Measurements from ENCODE around the gene TBC1D2. TPM values are rescaled to one million over a fixed set of nuclear protein-coding genes. Genes with fewer than 3 reads are reported as not detected.

Gene TBC1D2
- total RNA-seq, 1 experiment from 2014 or later = 11.1 TPM

GRCh38 chr9:98232926-98233325, 22.5 kb downstream of the TBC1D2 start:
- POLR2A ChIA-PET = no interaction called here
- H3K4me3 Mint-ChIP-seq = no peak overlapping the region
- TF ChIP-seq GTF2I (CRISPR knock-in tag; conservative IDR thresholded peaks at IDR 0.05) = no peak
- TF ChIP-seq, protein P1, sequence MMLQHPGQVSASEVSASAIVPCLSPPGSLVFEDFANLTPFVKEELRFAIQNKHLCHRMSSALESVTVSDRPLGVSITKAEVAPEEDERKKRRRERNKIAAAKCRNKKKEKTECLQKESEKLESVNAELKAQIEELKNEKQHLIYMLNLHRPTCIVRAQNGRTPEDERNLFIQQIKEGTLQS (CRISPR knock-in tag; conservative IDR thresholded peaks at IDR 0.05) = no peak
- no peak for TF ChIP-seq TEAD1 (CRISPR knock-in tag; IDR thresholded peaks at IDR 0.05)
- no peak for TF ChIP-seq NFATC4 (CRISPR knock-in tag; IDR thresholded peaks at IDR 0.05)
- TF ChIP-seq, protein P2, sequence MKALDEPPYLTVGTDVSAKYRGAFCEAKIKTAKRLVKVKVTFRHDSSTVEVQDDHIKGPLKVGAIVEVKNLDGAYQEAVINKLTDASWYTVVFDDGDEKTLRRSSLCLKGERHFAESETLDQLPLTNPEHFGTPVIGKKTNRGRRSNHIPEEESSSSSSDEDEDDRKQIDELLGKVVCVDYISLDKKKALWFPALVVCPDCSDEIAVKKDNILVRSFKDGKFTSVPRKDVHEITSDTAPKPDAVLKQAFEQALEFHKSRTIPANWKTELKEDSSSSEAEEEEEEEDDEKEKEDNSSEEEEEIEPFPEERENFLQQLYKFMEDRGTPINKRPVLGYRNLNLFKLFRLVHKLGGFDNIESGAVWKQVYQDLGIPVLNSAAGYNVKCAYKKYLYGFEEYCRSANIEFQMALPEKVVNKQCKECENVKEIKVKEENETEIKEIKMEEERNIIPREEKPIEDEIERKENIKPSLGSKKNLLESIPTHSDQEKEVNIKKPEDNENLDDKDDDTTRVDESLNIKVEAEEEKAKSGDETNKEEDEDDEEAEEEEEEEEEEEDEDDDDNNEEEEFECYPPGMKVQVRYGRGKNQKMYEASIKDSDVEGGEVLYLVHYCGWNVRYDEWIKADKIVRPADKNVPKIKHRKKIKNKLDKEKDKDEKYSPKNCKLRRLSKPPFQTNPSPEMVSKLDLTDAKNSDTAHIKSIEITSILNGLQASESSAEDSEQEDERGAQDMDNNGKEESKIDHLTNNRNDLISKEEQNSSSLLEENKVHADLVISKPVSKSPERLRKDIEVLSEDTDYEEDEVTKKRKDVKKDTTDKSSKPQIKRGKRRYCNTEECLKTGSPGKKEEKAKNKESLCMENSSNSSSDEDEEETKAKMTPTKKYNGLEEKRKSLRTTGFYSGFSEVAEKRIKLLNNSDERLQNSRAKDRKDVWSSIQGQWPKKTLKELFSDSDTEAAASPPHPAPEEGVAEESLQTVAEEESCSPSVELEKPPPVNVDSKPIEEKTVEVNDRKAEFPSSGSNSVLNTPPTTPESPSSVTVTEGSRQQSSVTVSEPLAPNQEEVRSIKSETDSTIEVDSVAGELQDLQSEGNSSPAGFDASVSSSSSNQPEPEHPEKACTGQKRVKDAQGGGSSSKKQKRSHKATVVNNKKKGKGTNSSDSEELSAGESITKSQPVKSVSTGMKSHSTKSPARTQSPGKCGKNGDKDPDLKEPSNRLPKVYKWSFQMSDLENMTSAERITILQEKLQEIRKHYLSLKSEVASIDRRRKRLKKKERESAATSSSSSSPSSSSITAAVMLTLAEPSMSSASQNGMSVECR (CRISPR knock-in tag; IDR thresholded peaks at IDR 0.05; ENCODE audit: borderline replicate concordance) = no peak
- TF ChIP-seq, protein P3, sequence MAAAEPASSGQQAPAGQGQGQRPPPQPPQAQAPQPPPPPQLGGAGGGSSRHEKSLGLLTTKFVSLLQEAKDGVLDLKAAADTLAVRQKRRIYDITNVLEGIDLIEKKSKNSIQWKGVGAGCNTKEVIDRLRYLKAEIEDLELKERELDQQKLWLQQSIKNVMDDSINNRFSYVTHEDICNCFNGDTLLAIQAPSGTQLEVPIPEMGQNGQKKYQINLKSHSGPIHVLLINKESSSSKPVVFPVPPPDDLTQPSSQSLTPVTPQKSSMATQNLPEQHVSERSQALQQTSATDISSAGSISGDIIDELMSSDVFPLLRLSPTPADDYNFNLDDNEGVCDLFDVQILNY (CRISPR knock-in tag; IDR thresholded peaks at IDR 0.05) = no peak
- TF ChIP-seq, protein P4, sequence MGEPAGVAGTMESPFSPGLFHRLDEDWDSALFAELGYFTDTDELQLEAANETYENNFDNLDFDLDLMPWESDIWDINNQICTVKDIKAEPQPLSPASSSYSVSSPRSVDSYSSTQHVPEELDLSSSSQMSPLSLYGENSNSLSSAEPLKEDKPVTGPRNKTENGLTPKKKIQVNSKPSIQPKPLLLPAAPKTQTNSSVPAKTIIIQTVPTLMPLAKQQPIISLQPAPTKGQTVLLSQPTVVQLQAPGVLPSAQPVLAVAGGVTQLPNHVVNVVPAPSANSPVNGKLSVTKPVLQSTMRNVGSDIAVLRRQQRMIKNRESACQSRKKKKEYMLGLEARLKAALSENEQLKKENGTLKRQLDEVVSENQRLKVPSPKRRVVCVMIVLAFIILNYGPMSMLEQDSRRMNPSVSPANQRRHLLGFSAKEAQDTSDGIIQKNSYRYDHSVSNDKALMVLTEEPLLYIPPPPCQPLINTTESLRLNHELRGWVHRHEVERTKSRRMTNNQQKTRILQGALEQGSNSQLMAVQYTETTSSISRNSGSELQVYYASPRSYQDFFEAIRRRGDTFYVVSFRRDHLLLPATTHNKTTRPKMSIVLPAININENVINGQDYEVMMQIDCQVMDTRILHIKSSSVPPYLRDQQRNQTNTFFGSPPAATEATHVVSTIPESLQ (CRISPR knock-in tag; IDR thresholded peaks at IDR 0.05) = no peak
- TF ChIP-seq ATF2 (CRISPR knock-in tag; IDR thresholded peaks at IDR 0.05; ENCODE audit: borderline replicate concordance, low read depth) = no peak
- no peak for TF ChIP-seq ZBTB21 (CRISPR knock-in tag; IDR thresholded peaks at IDR 0.05; ENCODE audit: borderline replicate concordance)
- TF ChIP-seq SMAD4 (CRISPR knock-in tag; IDR thresholded peaks at IDR 0.05) = no peak
- no peak for TF ChIP-seq ZNF317 (CRISPR knock-in tag; IDR thresholded peaks at IDR 0.05; ENCODE audit: borderline replicate concordance, low read depth)
- no peak for TF ChIP-seq SP1 (CRISPR knock-in tag; conservative IDR thresholded peaks at IDR 0.05)
- H3K27me3 Mint-ChIP-seq (ENCODE audit: low read depth) = no peaks in the 10 kb centered on the region
- ATAC-seq = no peak
- H3K27ac Mint-ChIP-seq = no peak overlapping the region
- H3K9me3 Mint-ChIP-seq = no peaks in the 10 kb centered on the region
- peaks cover 41% of the 10 kb centered on the region for H3K36me3 Mint-ChIP-seq
- H3K4me1 Mint-ChIP-seq = 0 out of 2 replicates have a peak, but pooled peaks cover 3% of the 10 kb centered on the region
- CTCF ChIA-PET = interaction anchor here (1.2 to 1.4 kb wide), 3 partner anchors 9 to 25 kb away, joined by 3 to 5 read pairs (median 3); partner anchors contain the start of gene TBC1D2
- no peak for DNase-seq (ENCODE audit: low spot score)

GRCh38 chr9:98231770-98232478, 23.5 kb downstream of the TBC1D2 start:
- 0 out of 2 replicates have a peak, but pooled peaks cover 3% of the 10 kb centered on the region for H3K4me1 Mint-ChIP-seq
- POLR2A ChIA-PET = no interaction called here

More at GRCh38 chr9:98231770-98232478, 23.5 kb downstream of the TBC1D2 start:
- Mint-ChIP-seq H3K27me3 (ENCODE audit: low read depth) (no peaks in the 10 kb centered on the region), H3K4me3 (no peak overlapping the region), H3K27ac (no peak overlapping the region), H3K36me3 (peaks cover 43% of the 10 kb centered on the region), H3K9me3 (no peaks in the 10 kb centered on the region)
- CTCF ChIA-PET = interaction anchor here (0.6 to 1.4 kb wide), 3 partner anchors 10 to 134 kb away, joined by 3 to 5 read pairs (median 4); partner anchors contain the start of gene TBC1D2
- DNase-seq (ENCODE audit: low spot score) (no peak), ATAC-seq (no peak)
- TF ChIP-seq, protein P5, sequence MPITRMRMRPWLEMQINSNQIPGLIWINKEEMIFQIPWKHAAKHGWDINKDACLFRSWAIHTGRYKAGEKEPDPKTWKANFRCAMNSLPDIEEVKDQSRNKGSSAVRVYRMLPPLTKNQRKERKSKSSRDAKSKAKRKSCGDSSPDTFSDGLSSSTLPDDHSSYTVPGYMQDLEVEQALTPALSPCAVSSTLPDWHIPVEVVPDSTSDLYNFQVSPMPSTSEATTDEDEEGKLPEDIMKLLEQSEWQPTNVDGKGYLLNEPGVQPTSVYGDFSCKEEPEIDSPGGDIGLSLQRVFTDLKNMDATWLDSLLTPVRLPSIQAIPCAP (CRISPR knock-in tag; IDR thresholded peaks at IDR 0.05) = no peak
- no peak for TF ChIP-seq SMAD3 (CRISPR knock-in tag; IDR thresholded peaks at IDR 0.05; ENCODE audit: borderline replicate concordance)
- no peak for TF ChIP-seq JUN (CRISPR knock-in tag; IDR thresholded peaks at IDR 0.05)
- no peak for TF ChIP-seq SMAD4 (CRISPR knock-in tag; IDR thresholded peaks at IDR 0.05)
- no peak for TF ChIP-seq CBFB (CRISPR knock-in tag; IDR thresholded peaks at IDR 0.05; ENCODE audit: low read depth)
- TF ChIP-seq, protein P6, sequence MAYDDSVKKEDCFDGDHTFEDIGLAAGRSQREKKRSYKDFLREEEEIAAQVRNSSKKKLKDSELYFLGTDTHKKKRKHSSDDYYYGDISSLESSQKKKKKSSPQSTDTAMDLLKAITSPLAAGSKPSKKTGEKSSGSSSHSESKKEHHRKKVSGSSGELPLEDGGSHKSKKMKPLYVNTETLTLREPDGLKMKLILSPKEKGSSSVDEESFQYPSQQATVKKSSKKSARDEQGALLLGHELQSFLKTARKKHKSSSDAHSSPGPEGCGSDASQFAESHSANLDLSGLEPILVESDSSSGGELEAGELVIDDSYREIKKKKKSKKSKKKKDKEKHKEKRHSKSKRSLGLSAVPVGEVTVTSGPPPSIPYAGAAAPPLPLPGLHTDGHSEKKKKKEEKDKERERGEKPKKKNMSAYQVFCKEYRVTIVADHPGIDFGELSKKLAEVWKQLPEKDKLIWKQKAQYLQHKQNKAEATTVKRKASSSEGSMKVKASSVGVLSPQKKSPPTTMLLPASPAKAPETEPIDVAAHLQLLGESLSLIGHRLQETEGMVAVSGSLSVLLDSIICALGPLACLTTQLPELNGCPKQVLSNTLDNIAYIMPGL (CRISPR knock-in tag; IDR thresholded peaks at IDR 0.05) = no peak
- TF ChIP-seq PREB (CRISPR knock-in tag; IDR thresholded peaks at IDR 0.05; ENCODE audit: borderline replicate concordance) = no peak
- TF ChIP-seq ZNF396 (CRISPR knock-in tag; IDR thresholded peaks at IDR 0.05; ENCODE audit: borderline replicate concordance) = no peak
- no peak for TF ChIP-seq ZNF219 (CRISPR knock-in tag; IDR thresholded peaks at IDR 0.05; ENCODE audit: borderline replicate concordance)

Measured in WTC11 (cell line).